ENCODE measurements around the gene TP53BP2. TPM values are rescaled to one million over a fixed set of nuclear protein-coding genes. Genes with fewer than 3 reads are reported as not detected.
A peak's percentile ranks its signal among the peaks of the same experiment; 100 is the strongest.

Gene TP53BP2
- total RNA-seq, 2 donors from 2014 or later: 53.6 to 59.8 TPM

- no peaks in the 10 kb centered on the region for H3K9me3 Mint-ChIP-seq
- Histone ChIP-seq H3K27me3 (ENCODE audit: control insufficient read depth, insufficient read depth, low read length, poor library complexity, severe bottlenecking) (no peaks in the 10 kb centered on the region), H3K9ac (ENCODE audit: extremely low read depth, low read length, poor library complexity, severe bottlenecking) (no peak overlapping the region), H3K9me3 (ENCODE audit: control insufficient read depth, low read length) (no peaks in the 10 kb centered on the region), H3K36me3 (ENCODE audit: control insufficient read depth, insufficient read depth, low read length) (peaks cover 84% of the 10 kb centered on the region), H3K4me3 (ENCODE audit: low read length) (no peak overlapping the region), H3K4me1 (ENCODE audit: control insufficient read depth, insufficient read depth, low read length) (peaks cover 7% of the 10 kb centered on the region), H3K27ac (ENCODE audit: low read depth, low read length) (no peak overlapping the region)
- peaks cover 14% of the 10 kb centered on the region for H3K4me1 Mint-ChIP-seq
- no peak for DNase-seq
- no peaks in the 10 kb centered on the region for H3K27me3 Mint-ChIP-seq (ENCODE audit: insufficient read depth)
- H3K36me3 Mint-ChIP-seq (ENCODE audit: low read depth): peaks cover 34% of the 10 kb centered on the region
- no peak overlapping the region for H3K27ac Mint-ChIP-seq
- 95 to 100% methylated on average over 8 to 9 of the region's 9 CpGs for WGBS, 2 experiments (ENCODE audit: insufficient coverage in 1 of 2, insufficient read length in 1 of 2)
- no peak for TF ChIP-seq CTCF (conservative IDR thresholded peaks at IDR 0.05)
- H3K4me3 Mint-ChIP-seq: no peak overlapping the region
Measured at GRCh38 chr1:223755432-223755792, 90.3 kb downstream of the TP53BP2 start.

DNA sequence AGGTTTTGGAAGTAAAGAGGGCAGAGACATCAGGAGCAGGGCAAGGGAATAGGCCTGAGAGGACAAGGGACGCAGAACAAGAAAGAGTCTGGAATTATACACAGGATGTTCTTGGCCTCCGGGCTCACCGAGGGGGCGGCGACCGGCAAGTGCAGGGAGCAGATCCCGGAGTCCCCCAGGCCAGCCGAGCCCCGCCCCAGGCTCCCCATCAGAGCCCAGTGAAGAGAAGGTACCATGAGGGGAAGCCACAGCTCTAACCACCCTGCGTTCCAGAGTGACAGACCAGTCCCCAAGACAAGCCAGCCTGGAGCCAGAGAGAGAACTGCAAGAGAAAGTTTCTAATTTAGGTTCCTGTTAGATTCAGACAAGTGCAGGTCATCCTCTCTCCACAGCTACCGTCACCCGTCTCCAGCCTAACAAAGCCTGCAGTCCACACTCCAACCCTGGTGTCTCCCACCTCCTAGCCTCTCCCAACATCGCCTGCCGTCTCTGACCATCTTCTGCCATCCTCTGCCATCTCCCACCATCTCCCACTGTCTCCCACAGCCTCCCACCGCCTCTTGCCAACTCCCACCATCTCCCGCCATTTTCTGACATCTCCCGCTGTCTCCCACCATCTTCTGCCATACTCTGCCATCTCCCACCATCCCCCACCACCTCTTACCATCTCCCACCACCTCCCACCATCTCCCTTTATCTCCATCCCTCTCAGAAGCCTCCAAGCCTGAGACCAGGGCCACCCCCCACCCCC lies 90.9 kb downstream of the TP53BP2 start:
- peaks cover 84% of the 10 kb centered on the region for H3K36me3 ChIP-seq (ENCODE audit: control insufficient read depth, insufficient read depth, low read length)
- no peak overlapping the region for H3K27ac Mint-ChIP-seq
- 95 to 99% methylated on average over 15 to 17 of the region's 17 CpGs for WGBS, 2 experiments (ENCODE audit: insufficient coverage in 1 of 2, insufficient read length in 1 of 2)

DNA sequence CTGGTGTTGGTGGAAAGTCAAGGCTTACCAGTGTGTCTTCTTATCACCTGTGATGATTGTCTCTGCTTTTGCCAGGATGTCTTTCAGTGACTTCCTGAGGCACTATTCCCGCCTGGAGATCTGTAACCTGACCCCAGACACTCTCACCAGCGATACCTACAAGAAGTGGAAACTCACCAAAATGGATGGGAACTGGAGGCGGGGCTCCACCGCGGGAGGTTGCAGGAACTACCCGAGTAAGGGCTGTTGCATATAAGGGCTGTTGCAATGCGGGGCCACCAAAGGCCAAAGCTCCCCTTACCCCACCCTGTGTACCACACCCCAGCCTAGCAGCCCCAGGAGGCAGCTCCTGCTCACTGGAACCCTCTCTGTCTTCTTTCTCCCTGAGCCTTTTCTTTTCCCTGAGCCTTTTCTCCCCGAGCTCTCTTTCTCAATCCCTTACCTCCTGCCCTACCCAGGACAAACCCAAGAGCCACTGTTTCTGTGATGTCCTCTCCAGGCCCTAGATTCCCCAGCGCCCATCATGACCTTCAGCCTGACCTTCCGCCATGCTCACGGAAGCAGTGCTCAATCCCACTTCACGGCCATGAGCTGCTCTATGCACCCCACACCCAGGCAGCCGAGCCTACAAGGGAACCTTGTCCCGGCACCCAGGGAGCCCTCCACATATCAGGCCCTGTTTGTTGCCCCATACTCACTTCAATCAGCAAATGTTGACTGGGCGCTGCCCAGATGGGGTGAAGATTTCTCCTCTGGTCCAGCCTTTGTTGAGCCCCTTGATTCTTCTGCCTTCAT lies 92.8 kb downstream of the TP53BP2 start:
- H3K27me3 ChIP-seq (ENCODE audit: control insufficient read depth, insufficient read depth, low read length, poor library complexity, severe bottlenecking): peaks cover 7% of the 10 kb centered on the region
- no peak overlapping the region for H3K4me3 ChIP-seq (ENCODE audit: low read length)
- no peaks in the 10 kb centered on the region for H3K9me3 ChIP-seq (ENCODE audit: control insufficient read depth, low read length)
- Mint-ChIP-seq H3K36me3 (ENCODE audit: low read depth) (peaks cover 30% of the 10 kb centered on the region), H3K9me3 (no peaks in the 10 kb centered on the region), H3K27ac (no peak overlapping the region), H3K27me3 (ENCODE audit: insufficient read depth) (peaks cover 9% of the 10 kb centered on the region), H3K4me1 (peaks cover 14% of the 10 kb centered on the region), H3K4me3 (no peak overlapping the region)
- H3K9ac ChIP-seq (ENCODE audit: extremely low read depth, low read length, poor library complexity, severe bottlenecking): no peak overlapping the region
- WGBS, 2 experiments (ENCODE audit: insufficient coverage in 1 of 2, insufficient read length in 1 of 2): 79 to 85% methylated on average over 7 to 15 of the region's 15 CpGs
- no peak for TF ChIP-seq CTCF (conservative IDR thresholded peaks at IDR 0.05)
- peaks cover 70% of the 10 kb centered on the region for H3K36me3 ChIP-seq (ENCODE audit: control insufficient read depth, insufficient read depth, low read length)
- peak; percentile 88 for DNase-seq
- no peak overlapping the region for H3K27ac ChIP-seq (ENCODE audit: low read depth, low read length)
- peaks cover 12% of the 10 kb centered on the region for H3K4me1 ChIP-seq (ENCODE audit: control insufficient read depth, insufficient read depth, low read length)

More for the DNA sequence above, 90.9 kb downstream of the TP53BP2 start:
- Histone ChIP-seq H3K4me3 (ENCODE audit: low read length) (no peak overlapping the region), H3K27me3 (ENCODE audit: control insufficient read depth, insufficient read depth, low read length, poor library complexity, severe bottlenecking) (no peaks in the 10 kb centered on the region), H3K27ac (ENCODE audit: low read depth, low read length) (no peak overlapping the region), H3K9ac (ENCODE audit: extremely low read depth, low read length, poor library complexity, severe bottlenecking) (no peak overlapping the region), H3K9me3 (ENCODE audit: control insufficient read depth, low read length) (no peaks in the 10 kb centered on the region), H3K4me1 (ENCODE audit: control insufficient read depth, insufficient read depth, low read length) (peaks cover 7% of the 10 kb centered on the region)
- Mint-ChIP-seq H3K27me3 (ENCODE audit: insufficient read depth) (no peaks in the 10 kb centered on the region), H3K9me3 (no peaks in the 10 kb centered on the region), H3K4me3 (no peak overlapping the region), H3K4me1 (peaks cover 14% of the 10 kb centered on the region), H3K36me3 (ENCODE audit: low read depth) (peaks cover 36% of the 10 kb centered on the region)
- DNase-seq: no peak
- TF ChIP-seq CTCF (conservative IDR thresholded peaks at IDR 0.05): no peak

Data from endodermal cell (in vitro differentiated cells).